ENCODE results near the gene ILRUN. TPM values are rescaled to one million over a fixed set of nuclear protein-coding genes. Genes with fewer than 3 reads are reported as not detected.
"Not testable (repeated sequence)": the region's sequence is repeated elsewhere in the genome, so short reads cannot be mapped to it uniquely, and the experiment has no call there.

The ILRUN gene
- total RNA-seq, 1 donor from 2014 or later: 81.7 TPM

- no peak for DNase-seq (ENCODE audit: low spot score)
- ATAC-seq: peak; percentile 81
Observed at GRCh38 chr6:34667481-34668238, 28.9 kb downstream of the ILRUN start.

DNA sequence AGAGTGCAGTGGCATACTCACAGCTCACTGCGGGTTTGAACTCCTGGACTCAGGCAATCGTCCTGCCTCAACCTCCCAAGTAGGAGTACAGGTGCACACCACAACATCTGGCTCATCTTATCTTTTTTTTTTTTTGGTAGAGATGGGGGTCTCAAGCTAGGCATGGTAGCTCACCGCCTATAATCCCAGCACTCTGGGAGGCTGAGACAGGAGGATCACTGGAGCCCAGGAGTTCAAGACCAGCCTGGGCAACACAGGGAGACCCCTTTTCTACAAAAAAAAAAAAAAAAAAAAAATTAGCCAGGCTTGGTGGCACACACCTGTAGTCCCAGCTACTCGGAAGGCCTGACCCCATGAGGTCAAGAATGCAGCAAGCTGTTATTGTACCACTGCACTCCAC is 31.5 kb downstream of the ILRUN start:
- no peak for ATAC-seq
- no peak for DNase-seq (ENCODE audit: low spot score)

GRCh38 chr6:34664256-34664971 is 32.2 kb downstream of the ILRUN start:
- no peak for ATAC-seq
- DNase-seq (ENCODE audit: low spot score): no peak

- no peak for ATAC-seq
- DNase-seq (ENCODE audit: low spot score): no peak
Observed at GRCh38 chr6:34663831-34664255, 32.7 kb downstream of the ILRUN start.

GRCh38 chr6:34663371-34663770 is 33.2 kb downstream of the ILRUN start:
- no peak for DNase-seq (ENCODE audit: low spot score)
- ATAC-seq: no peak

GRCh38 chr6:34661357-34661756 is 35.2 kb downstream of the ILRUN start:
- ATAC-seq (no peak), DNase-seq (ENCODE audit: low spot score) (no peak)

DNA sequence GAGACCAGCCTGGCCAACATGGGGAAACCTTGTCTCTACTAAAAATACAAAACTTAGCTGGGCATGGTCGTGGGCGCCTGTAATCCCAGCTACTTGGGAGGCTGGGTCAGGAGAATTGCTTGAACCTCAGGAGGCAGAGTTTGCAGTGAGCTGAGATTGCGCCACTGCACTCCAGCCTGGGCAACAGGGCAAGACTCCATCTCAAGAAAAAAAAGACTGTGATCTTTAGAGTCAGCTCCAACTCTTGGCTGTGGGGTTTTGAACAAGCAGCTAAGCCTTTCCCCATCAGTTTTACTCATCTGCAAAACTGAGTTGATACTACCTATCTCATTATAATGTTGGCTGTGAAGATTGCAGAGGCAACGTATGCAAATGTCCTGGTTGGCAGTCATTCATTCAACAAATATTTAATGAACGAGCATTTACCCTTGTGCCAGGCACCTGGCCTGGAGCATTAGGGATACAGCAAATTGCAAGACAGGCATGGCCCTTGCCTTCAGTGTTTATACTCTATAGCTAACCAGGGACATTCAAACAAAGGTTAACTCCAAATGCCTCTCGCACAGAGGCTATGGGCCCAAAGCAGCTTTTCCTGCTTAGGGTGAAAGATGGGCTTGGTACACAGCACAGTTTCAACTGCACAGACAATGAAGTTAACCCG is 37.8 kb downstream of the ILRUN start:
- peak; percentile 73 for ATAC-seq

DNA sequence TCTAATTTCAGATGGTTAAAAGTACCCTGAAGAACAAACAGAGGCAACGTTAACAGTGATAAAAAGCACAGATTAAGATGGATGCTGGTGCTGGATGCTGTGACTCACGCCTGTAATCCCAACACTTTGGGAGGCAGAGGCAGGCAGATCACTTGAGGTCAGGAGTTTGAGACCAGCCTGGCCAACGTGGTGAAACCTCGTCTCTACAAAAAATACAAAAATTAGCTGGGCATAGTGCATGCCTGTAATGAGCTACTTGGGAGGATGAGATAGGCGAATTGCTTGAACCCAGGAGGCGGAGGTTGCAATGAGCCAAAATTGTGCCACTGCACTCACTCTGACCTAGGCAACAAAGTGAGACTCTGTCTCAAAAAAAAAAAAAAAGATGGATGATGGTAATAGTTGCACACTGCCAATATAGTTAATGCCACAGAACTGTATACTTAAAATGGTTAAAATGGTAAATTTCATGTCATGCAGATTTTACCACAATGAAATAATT is 38.5 kb downstream of the ILRUN start:
- DNase-seq (ENCODE audit: low spot score); ATAC-seq: not testable (repeated sequence)

More for the DNA sequence above, 37.8 kb downstream of the ILRUN start:
- DNase-seq (ENCODE audit: low spot score): peak; percentile 72

GRCh38 chr6:34657307-34657978 is 39.1 kb downstream of the ILRUN start:
- ATAC-seq: peak; percentile 71
- DNase-seq (ENCODE audit: low spot score): peak; percentile 74

GRCh38 chr6:34657037-34657306 is 39.6 kb downstream of the ILRUN start:
- ATAC-seq: no peak
- no peak for DNase-seq (ENCODE audit: low spot score)

- ATAC-seq: peak; percentile 24
- DNase-seq (ENCODE audit: low spot score): no peak
Observed at GRCh38 chr6:34656378-34657036, 40.1 kb downstream of the ILRUN start.

- not testable (repeated sequence) for ATAC-seq; DNase-seq (ENCODE audit: low spot score)
Observed at GRCh38 chr6:34655876-34656377, 40.6 kb downstream of the ILRUN start.

DNA sequence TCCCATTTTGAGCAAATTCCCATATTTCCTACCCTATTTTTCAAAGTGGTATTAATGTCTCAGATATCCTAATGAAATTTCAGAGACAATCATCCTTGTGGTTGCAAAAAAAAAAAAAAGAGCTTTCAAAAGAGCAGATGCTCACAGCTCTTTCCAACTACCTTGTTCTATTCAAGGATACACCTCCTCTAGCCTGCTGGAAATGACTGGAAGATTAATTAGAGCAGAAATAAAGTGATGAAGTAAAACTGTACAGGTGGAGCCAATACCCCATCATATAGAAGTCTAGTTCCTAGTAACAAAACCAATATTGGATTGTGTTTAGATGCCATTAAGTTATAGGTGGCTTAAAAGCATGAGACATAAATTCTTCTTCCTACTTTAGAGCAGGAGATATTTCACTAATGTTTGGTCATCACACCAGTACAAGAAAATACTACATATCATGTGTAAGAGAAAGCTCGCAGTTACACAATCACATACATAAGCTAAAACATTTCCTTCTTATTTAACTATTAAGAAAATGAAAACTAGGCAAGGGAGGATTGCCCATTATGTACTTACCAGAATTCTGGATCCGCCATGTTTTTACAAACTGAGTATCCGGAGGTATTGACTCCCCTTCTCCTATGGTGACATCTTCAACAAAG is 42.4 kb downstream of the ILRUN start:
- no peak for DNase-seq (ENCODE audit: low spot score)
- ATAC-seq: no peak

DNA sequence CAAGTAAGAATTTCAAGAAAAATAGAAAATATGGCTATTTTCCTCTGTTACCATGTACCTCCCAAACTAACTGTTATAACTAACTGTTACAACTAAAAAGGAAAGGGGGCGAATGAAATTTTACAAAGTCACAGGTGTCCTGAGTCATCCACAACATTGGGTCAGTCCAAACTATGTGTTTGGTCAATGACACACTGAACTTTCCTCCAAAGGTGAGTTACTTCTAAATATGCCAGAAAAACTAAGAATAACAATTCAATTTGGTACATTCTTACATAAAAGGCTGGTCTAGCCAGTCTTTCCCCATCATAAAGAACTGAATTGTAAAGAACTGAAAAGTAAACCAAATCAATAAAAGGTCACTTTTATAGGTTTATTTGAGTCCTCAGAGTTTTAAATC is 44.3 kb downstream of the ILRUN start:
- peak; percentile 56 for ATAC-seq
- no peak for DNase-seq (ENCODE audit: low spot score)

DNA sequence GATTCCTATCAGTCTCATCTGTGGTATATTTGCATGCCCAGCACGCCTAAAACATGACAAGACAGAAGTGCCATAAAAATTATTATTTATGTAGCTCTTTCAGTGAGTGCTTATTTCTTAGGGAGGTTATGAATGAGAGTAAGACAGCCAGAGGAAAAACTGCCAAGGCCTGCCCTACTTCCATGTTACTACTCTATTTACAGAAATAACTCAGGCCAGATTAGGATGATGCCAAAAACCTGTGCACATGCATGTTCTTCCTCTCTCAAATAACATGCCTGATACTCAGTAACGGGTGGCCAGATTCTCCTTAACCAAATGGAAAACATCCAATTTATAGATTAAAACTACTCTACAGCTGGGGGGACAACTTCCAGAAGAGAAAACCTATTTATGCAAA is 45.7 kb downstream of the ILRUN start:
- ATAC-seq (peak; percentile 54), DNase-seq (ENCODE audit: low spot score) (no peak)

DNA sequence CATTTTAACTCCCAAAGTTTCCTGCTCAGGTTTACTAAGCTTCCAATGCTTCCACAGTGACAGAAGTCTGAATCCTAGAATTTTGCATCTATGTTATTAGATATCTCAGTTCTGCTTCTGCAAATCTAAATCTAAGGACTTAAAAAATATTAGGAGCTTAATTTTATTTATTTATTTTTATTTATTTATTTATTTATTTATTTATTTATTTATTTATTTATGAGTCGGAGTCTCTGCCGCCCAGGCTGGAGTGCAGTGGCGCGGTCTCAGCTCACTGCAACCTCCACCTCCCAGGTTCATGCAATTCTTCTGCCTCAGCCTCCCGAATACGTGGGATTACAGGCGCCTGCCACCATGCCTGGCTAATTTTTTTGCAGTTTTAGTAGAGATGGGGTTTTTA is 46.3 kb downstream of the ILRUN start:
- not testable (repeated sequence) for DNase-seq (ENCODE audit: low spot score); ATAC-seq

DNA sequence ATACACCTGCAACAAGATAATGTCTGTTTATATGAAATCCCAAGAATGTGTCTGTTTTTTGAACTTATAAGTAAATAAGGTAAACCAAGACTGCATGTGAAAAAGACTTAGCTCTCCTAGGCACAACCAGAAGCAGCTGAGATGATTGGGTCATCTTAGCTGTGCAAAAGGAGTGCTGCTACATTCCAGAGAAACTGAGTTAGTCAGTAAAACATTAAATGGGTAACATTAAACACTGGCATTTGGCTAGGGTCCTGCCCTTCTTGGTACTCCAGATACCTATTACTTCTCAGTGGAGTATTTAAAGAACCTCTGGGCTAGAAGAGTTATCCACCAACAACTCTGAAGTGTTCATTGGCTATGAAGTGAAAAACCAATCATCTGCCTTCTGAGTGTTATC is 47.8 kb downstream of the ILRUN start:
- DNase-seq (ENCODE audit: low spot score) (no peak), ATAC-seq (no peak)

Data from left lobe of liver (tissue), 2 donors.